GM12874 (cell line): ENCODE results near the gene SLC25A22.

Experiments used
- CTCF ChIP-seq: IDR thresholded peaks from 2 replicates; pipeline ENCODE4 v1.5.1; 2011; ENCODE audit warnings: low read depth, mild to moderate bottlenecking, control low read depth, low read length, moderate library complexity; ENCODE audit not compliant: insufficient read depth

Gene SLC25A22

GRCh38 chr11:818396-819128 lies 20.5 kb upstream of the SLC25A22 start, which contains the start of gene PNPLA2:
TSS of gene PNPLA2 (plus strand) at chr11:818914. CDS start at chr11:819719, 805 bp downstream.
- no peak for TF ChIP-seq CTCF

GRCh38 chr11:816433-816779 lies 18.3 kb upstream of the SLC25A22 start:
- TF ChIP-seq CTCF: no peak

- TF ChIP-seq CTCF: no peak
Observed at GRCh38 chr11:815675-816432, 17.8 kb upstream of the SLC25A22 start.

GRCh38 chr11:813456-814096 lies 15.5 kb upstream of the SLC25A22 start:
- TF ChIP-seq CTCF: no peak

GRCh38 chr11:813072-813455 lies 15.0 kb upstream of the SLC25A22 start:
- no peak for TF ChIP-seq CTCF

- no peak for TF ChIP-seq CTCF
Observed at GRCh38 chr11:812390-812789, 14.3 kb upstream of the SLC25A22 start.
